Esophagus muscularis mucosa (tissue), 3 donors: Measurements from ENCODE around the gene LARGE1.

Experiments
- POLR2A ChIP-seq: fragments of 450-650 bp; IDR thresholded peaks from one replicate; pipeline ENCODE4 v1.6.1; 2017; ENCODE audit warnings: antibody characterized with exemption, moderate library complexity, mild to moderate bottlenecking, low read depth
- TF ChIP-seq, protein P1 (sequence below), 3 experiments: fragments of 200-600 bp in 2 of 3; fragments of 450-650 bp in 1 of 3; sonication (generic) in 2 of 3; IDR thresholded peaks; one replicate each; pipeline ENCODE4 v1.5.1; 2017 to 2019; ENCODE audit warnings: antibody characterized with exemption in 3 of 3, mild to moderate bottlenecking in 2 of 3, moderate library complexity in 1 of 3

DNA sequence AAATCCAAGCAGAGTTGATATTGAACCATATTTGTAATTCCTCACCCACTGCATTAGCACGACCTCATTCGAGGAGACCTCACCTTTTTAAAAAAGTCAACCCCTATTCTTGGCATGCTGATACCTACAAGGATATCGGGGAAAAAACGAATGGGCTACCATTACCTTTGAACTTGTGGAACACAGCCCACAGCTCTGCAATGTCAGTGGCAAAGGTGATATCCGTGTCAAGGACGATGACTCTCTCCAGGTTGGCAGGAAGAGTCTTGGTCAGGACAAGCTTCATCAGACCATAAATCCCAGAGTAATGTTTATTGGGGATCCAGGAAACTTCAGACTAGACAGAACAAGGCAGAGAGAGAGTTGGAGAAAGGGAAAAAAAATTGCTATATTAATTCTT, 355.6 kb downstream of the LARGE1 start:
- TF ChIP-seq POLR2A = no peak
- TF ChIP-seq, protein P1, sequence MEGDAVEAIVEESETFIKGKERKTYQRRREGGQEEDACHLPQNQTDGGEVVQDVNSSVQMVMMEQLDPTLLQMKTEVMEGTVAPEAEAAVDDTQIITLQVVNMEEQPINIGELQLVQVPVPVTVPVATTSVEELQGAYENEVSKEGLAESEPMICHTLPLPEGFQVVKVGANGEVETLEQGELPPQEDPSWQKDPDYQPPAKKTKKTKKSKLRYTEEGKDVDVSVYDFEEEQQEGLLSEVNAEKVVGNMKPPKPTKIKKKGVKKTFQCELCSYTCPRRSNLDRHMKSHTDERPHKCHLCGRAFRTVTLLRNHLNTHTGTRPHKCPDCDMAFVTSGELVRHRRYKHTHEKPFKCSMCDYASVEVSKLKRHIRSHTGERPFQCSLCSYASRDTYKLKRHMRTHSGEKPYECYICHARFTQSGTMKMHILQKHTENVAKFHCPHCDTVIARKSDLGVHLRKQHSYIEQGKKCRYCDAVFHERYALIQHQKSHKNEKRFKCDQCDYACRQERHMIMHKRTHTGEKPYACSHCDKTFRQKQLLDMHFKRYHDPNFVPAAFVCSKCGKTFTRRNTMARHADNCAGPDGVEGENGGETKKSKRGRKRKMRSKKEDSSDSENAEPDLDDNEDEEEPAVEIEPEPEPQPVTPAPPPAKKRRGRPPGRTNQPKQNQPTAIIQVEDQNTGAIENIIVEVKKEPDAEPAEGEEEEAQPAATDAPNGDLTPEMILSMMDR (IDR thresholded peaks at IDR 0.05) = no peak
